Glomerular visceral epithelial cell (primary cell): Measurements from ENCODE around the gene AP1AR.
"Not testable (repeated sequence)": the region's sequence is repeated elsewhere in the genome, so short reads cannot be mapped to it uniquely, and the experiment has no call there.

Experiments used
- DNase-seq: peaks from one replicate; pipeline ENCODE4 v3.0.0-alpha.2; 2016; ENCODE audit errors: extremely low spot score

AP1AR gene

GRCh38 chr4:112279025-112279881 is 47.7 kb downstream of the AP1AR start:
- DNase-seq = no peak

GRCh38 chr4:112279882-112280315 is 48.3 kb downstream of the AP1AR start:
- no peak for DNase-seq

GRCh38 chr4:112280386-112281056 is 48.9 kb downstream of the AP1AR start:
- DNase-seq = no peak

GRCh38 chr4:112281895-112282398 is 50.4 kb downstream of the AP1AR start:
- not testable (repeated sequence) for DNase-seq

- no peak for DNase-seq
Observed at GRCh38 chr4:112282860-112283667, 51.5 kb downstream of the AP1AR start.

GRCh38 chr4:112284166-112284565 is 52.6 kb downstream of the AP1AR start:
- DNase-seq = no peak

GRCh38 chr4:112284662-112285411 is 53.2 kb downstream of the AP1AR start:
- peak; percentile 47 for DNase-seq

- DNase-seq = no peak
Observed at GRCh38 chr4:112287258-112287989, 55.8 kb downstream of the AP1AR start.

- no peak for DNase-seq
Observed at GRCh38 chr4:112288455-112288854, 56.9 kb downstream of the AP1AR start.

GRCh38 chr4:112289407-112290253 is 58.0 kb downstream of the AP1AR start:
- DNase-seq = no peak

- no peak for DNase-seq
Observed at GRCh38 chr4:112290341-112290740, 58.8 kb downstream of the AP1AR start.

GRCh38 chr4:112296949-112297880 is 65.6 kb downstream of the AP1AR start, which contains the start of gene ALPK1:
Gene ALPK1 (plus strand): TSS chr4:112297369.
- DNase-seq = peak; percentile 78

- DNase-seq = no peak
Observed at GRCh38 chr4:112299721-112300120, 68.1 kb downstream of the AP1AR start.

GRCh38 chr4:112302320-112303274 is 71.0 kb downstream of the AP1AR start:
- no peak for DNase-seq

- not testable (repeated sequence) for DNase-seq
Observed at GRCh38 chr4:112305477-112305876, 73.9 kb downstream of the AP1AR start.

- DNase-seq = not testable (repeated sequence)
Observed at GRCh38 chr4:112309263-112309791, 77.7 kb downstream of the AP1AR start.

GRCh38 chr4:112311516-112311915 is 79.9 kb downstream of the AP1AR start:
- DNase-seq = no peak
